Measurements from ENCODE around the gene PRAF2. TPM values are rescaled to one million over a fixed set of nuclear protein-coding genes. Genes with fewer than 3 reads are reported as not detected.

The PRAF2 gene
- total RNA-seq, 3 donors from 2014 or later = 5.9 to 18.4 (median 6.6) TPM

DNA sequence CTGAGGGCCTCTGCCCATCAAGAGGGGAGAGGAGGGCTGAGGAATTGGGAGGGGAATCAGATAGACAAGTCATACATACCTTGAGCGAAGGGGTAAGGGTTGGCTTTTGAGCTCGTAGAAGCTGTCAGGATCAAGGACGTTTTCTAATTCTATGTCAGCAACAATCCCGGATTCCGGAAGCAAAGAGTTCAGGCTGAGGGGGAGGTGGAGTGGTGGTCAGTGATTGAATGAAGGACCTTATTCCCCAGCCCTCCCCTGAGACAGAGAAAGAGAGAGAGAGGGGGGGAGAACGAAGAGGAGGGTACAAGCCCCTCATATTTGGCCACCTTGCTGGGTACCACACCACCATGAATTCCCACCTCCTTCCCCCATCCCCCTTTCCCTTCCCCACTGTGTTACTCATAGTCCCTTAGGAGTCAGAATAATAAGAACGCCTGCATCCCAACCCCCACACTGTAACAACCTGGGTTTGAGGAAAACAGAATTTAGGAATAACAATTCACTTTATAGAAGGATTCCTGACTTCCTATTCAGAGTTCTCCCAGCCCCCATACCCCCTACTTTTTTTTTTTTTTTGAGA is 33.3 kb downstream of the PRAF2 start:
- TF ChIP-seq POLR2A (IDR thresholded peaks at IDR 0.05) (no peak), POLR2AphosphoS5 (IDR thresholded peaks at IDR 0.05) (no peak), CTCF (IDR thresholded peaks at IDR 0.05) (no peak)
- H3K4me3 ChIP-seq = peak overlapping the region; percentile 71 to 91 (median 79)
- intact Hi-C loops (cut with DNase I; ENCODE audit: low total_unique reads) = no loop called here

DNA sequence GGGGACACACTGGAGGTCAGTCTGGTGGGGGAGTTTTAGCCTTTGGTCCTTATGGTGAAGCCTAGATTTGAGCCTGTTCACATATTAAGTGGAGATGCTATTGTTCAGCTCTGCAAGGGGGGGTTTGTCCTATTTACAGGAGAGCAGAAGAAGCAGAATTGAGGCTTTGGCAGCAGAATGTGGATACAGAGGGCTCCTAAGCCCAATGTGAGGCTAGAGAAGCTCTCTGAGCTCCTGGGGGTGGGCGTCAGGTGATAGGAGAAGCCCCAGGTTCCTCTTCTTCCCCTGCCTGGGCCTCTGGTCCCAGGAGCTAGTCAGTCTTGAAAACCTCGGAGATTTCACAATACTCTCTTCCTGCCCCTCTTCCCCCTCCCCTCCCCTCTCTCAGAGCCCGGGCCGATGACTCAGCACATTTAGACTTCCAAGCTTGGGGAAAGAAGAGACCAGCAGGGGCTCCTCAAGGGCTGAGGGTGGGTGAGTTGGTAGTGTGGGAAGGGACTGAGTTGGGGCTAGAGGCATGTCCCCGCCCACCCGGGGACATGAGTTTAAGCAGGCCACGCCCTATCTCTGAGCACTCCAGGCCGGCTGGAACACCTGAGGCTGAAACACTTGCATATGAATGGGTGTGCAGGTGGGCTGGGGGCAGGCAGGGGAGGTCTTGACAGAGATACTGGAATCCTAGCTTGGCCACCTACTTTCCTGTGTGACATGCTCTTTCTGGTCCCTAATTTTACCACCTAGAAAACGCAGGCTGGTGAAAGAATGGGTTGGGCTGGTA is 34.0 kb downstream of the PRAF2 start:
- peak overlapping the region; percentile 98 to 100 for H3K27ac ChIP-seq

More for the DNA sequence above, 33.3 kb downstream of the PRAF2 start:
- Histone ChIP-seq H3K27me3 (no peaks in the 10 kb centered on the region), H3K36me3 (no peaks in the 10 kb centered on the region), H3K4me1 (peaks cover 0 to 5% of the 10 kb centered on the region in 2 donors), H3K9me3 (peaks cover 0 to 4% of the 10 kb centered on the region in 2 donors), H3K27ac (peak overlapping the region; percentile 98 to 100)
- no peak for DNase-seq (ENCODE audit: low spot score in 2 of 2)

GRCh38 chrX:49037883-49038475 is 35.8 kb downstream of the PRAF2 start:
- peak overlapping the region in 1 of 2 donors; percentile 55 for H3K27ac ChIP-seq
- DNase-seq (ENCODE audit: low spot score in 2 of 2) = no peak
- no peak overlapping the region for H3K4me3 ChIP-seq
- H3K27me3 ChIP-seq = no peaks in the 10 kb centered on the region
- TF ChIP-seq CTCF (IDR thresholded peaks at IDR 0.05) (no peak), POLR2A (IDR thresholded peaks at IDR 0.05) (no peak), POLR2AphosphoS5 (IDR thresholded peaks at IDR 0.05) (no peak)
- no peaks in the 10 kb centered on the region for H3K36me3 ChIP-seq
- intact Hi-C loops (cut with DNase I; ENCODE audit: low total_unique reads) = no loop called here
- H3K9me3 ChIP-seq = peaks cover 0 to 2% of the 10 kb centered on the region in 2 donors
- H3K4me1 ChIP-seq = peaks cover 0 to 5% of the 10 kb centered on the region in 2 donors

More for the DNA sequence above, 34.0 kb downstream of the PRAF2 start:
- TF ChIP-seq POLR2AphosphoS5 (IDR thresholded peaks at IDR 0.05) (no peak), POLR2A (IDR thresholded peaks at IDR 0.05) (no peak), CTCF (IDR thresholded peaks at IDR 0.05) (no peak)
- Histone ChIP-seq H3K27me3 (no peaks in the 10 kb centered on the region), H3K9me3 (peaks cover 0 to 4% of the 10 kb centered on the region in 2 donors), H3K36me3 (no peaks in the 10 kb centered on the region), H3K4me3 (peak overlapping the region; percentile 18 to 91 (median 79)), H3K4me1 (peaks cover 0 to 5% of the 10 kb centered on the region in 2 donors)
- intact Hi-C loops (cut with DNase I; ENCODE audit: low total_unique reads) = no loop called here
- peak in 1 of 2 donors; percentile 71 for DNase-seq (ENCODE audit: low spot score in 2 of 2)

DNA sequence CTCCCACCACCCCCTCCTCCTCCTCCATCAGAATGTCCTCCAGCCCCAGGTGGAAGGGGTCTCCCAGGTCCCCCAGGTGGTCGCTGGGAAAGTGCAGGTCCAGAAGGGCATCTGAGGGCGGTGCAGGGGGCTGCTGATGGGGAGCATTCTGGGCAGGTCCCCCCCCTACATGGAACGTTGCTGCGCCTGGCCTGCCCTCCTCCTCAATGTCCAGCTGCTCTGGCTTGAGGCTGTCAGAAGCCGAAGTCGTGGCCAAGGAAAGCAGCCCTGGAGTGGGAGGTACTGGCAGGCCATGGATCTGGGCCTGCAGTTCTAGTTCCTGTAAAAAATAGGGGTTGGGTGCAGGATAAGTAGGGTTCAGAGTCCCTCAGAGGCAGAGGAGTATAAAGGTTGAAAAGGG is 43.5 kb downstream of the PRAF2 start:
- H3K27me3 ChIP-seq = peaks cover 0 to 16% of the 10 kb centered on the region in 2 donors
- intact Hi-C loops (cut with DNase I; ENCODE audit: low total_unique reads) = no loop called here
- TF ChIP-seq POLR2AphosphoS5 (IDR thresholded peaks at IDR 0.05) = no peak
- no peak for TF ChIP-seq CTCF (IDR thresholded peaks at IDR 0.05)
- TF ChIP-seq POLR2A (IDR thresholded peaks at IDR 0.05) = no peak
- no peak overlapping the region for H3K27ac ChIP-seq
- H3K9me3 ChIP-seq = no peaks in the 10 kb centered on the region
- no peaks in the 10 kb centered on the region for H3K4me1 ChIP-seq
- no peak overlapping the region for H3K4me3 ChIP-seq
- no peak for DNase-seq (ENCODE audit: low spot score in 2 of 2)
- H3K36me3 ChIP-seq = no peaks in the 10 kb centered on the region

DNA sequence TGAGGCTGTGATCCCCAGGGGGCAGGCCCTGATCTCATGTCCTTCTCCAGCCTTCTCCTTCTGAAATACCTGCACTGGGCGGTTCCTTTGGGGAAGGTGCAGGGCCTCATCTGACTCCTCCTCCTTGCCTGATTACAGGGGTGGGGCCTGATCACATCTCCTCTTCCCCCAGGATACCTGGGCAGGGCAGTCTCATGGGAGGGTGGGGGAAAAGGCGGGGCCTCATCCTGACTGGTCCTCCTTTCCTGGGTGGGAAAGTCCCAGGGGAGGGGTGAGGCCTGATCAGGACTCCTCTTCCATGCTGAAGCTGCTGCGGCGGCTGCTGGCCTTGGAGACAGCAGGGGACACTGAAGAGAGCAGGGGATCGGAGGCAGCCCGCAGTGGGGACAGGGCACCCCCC is 43.9 kb downstream of the PRAF2 start:
- DNase-seq (ENCODE audit: low spot score in 2 of 2) = no peak
- intact Hi-C loops (cut with DNase I; ENCODE audit: low total_unique reads) = no loop called here
- Histone ChIP-seq H3K36me3 (no peaks in the 10 kb centered on the region), H3K9me3 (no peaks in the 10 kb centered on the region), H3K4me1 (no peaks in the 10 kb centered on the region), H3K27ac (no peak overlapping the region), H3K4me3 (no peak overlapping the region), H3K27me3 (peaks cover 0 to 16% of the 10 kb centered on the region in 2 donors)
- TF ChIP-seq CTCF (IDR thresholded peaks at IDR 0.05) (no peak), POLR2AphosphoS5 (IDR thresholded peaks at IDR 0.05) (no peak), POLR2A (IDR thresholded peaks at IDR 0.05) (no peak)
